K562 (cell line): Measurements from ENCODE around the gene PAF1. TPM values are rescaled to one million over a fixed set of nuclear protein-coding genes. Genes with fewer than 3 reads are reported as not detected.
A peak's percentile ranks its signal among the peaks of the same experiment; 100 is the strongest.

Experiments
- CEBPB ChIP-seq: fragments of 450-650 bp; IDR thresholded peaks from 2 replicates; pipeline ENCODE4 v1.6.1; 2016; ENCODE audit warnings: missing genetic modification characterization, missing compliant biosample characterization
- CHCHD3 ChIP-seq: fragments of 250-450 bp; sonication (Bioruptor Pico); IDR thresholded peaks from 2 replicates; pipeline ENCODE4 v2.1.2; 2022; ENCODE audit warnings: mild to moderate bottlenecking
- CREB1 ChIP-seq, 2 experiments: sonication (generic) in 1 of 2; formaldehyde crosslinking in 1 of 2; IDR thresholded peaks; 2 replicates each; pipeline versions ENCODE4 v1.6.1 to v1.8.0; 2012 to 2022; ENCODE audit warnings: inconsistent platforms in 1 of 2, mild to moderate bottlenecking in 1 of 2, missing genetic modification reagents in 1 of 2, moderate library complexity in 1 of 2
- DACH1 ChIP-seq: fragments of 450-650 bp; IDR thresholded peaks from 2 replicates; pipeline ENCODE4 v1.6.1; 2018; ENCODE audit not compliant: partially characterized antibody
- EP300 ChIP-seq: IDR thresholded peaks from 2 replicates; pipeline ENCODE4 v1.6.1; 2012; ENCODE audit warnings: low read length, improper control_type of control experiment
- NR2F6 ChIP-seq: fragments of 450-650 bp; formaldehyde crosslinking; IDR thresholded peaks from 2 replicates; pipeline ENCODE4 v1.4.0; 2020; ENCODE audit warnings: mild to moderate bottlenecking
- OTX1 ChIP-seq: fragments of 450-650 bp; formaldehyde crosslinking; IDR thresholded peaks from 2 replicates; pipeline ENCODE4 v1.4.0; 2022; ENCODE audit warnings: mild to moderate bottlenecking
- PHB2 ChIP-seq: fragments of 450-650 bp; IDR thresholded peaks from 2 replicates; pipeline ENCODE4 v1.6.1; 2017; ENCODE audit warnings: low read depth
- POLR2H ChIP-seq: IDR thresholded peaks from 2 replicates; pipeline ENCODE4 v1.6.1; 2016; ENCODE audit warnings: missing genetic modification characterization, low read depth, mild to moderate bottlenecking, control low read depth, missing compliant biosample characterization, moderate library complexity
- RBFOX2 ChIP-seq: fragments of 200-400 bp; formaldehyde crosslinking; IDR thresholded peaks from 2 replicates; pipeline ENCODE4 v1.6.1; 2017; ENCODE audit warnings: low read depth, mild to moderate bottlenecking, low read length, moderate library complexity
- SMAD4 ChIP-seq: fragments of 250-450 bp; sonication (Bioruptor Pico); conservative IDR thresholded peaks from 2 replicates; pipeline ENCODE4 v1.8.0; 2021; ENCODE audit warnings: inconsistent platforms, mild to moderate bottlenecking, moderate library complexity
- SMARCC2 ChIP-seq: fragments of 450-650 bp; IDR thresholded peaks from 2 replicates; pipeline ENCODE4 v1.6.1; 2017; ENCODE audit warnings: antibody characterized with exemption, moderate library complexity, mild to moderate bottlenecking, low read depth
- SMC3 ChIP-seq: conservative IDR thresholded peaks from 2 replicates; pipeline ENCODE4 v1.6.1; 2011; ENCODE audit warnings: low read depth, low read length, improper control_type of control experiment; ENCODE audit not compliant: insufficient read depth
- SP2 ChIP-seq: IDR thresholded peaks from 2 replicates; pipeline ENCODE4 v1.6.1; 2011; ENCODE audit warnings: mild to moderate bottlenecking, low read depth, low read length, moderate library complexity; ENCODE audit not compliant: poor library complexity, severe bottlenecking; ENCODE audit errors: extremely low read depth
- SPI1 ChIP-seq: IDR thresholded peaks from 2 replicates; pipeline ENCODE4 v1.6.1; 2011; ENCODE audit warnings: low read depth, low read length, control low read depth, borderline replicate concordance
- TBP ChIP-seq: optimal IDR thresholded peaks from 2 replicates; pipeline ENCODE3; 2011; ENCODE audit warnings: low read depth, low read length, improper control_type of control experiment
- TGIF2 ChIP-seq: sonication (generic); formaldehyde crosslinking; IDR thresholded peaks from 2 replicates; pipeline ENCODE4 v1.8.1; 2022; ENCODE audit warnings: mild to moderate bottlenecking, missing genetic modification reagents, moderate library complexity
- ZEB2 ChIP-seq: fragments of 450-650 bp; IDR thresholded peaks from 2 replicates; pipeline ENCODE4 v1.6.1; 2016
- ZKSCAN1 ChIP-seq: fragments of 150-350 bp; IDR thresholded peaks from 2 replicates; pipeline ENCODE4 v1.6.1; 2016; ENCODE audit warnings: low read depth, low read length
- ZNF217 ChIP-seq: sonication (generic); formaldehyde crosslinking; IDR thresholded peaks from 2 replicates; pipeline ENCODE4 v1.8.0; 2022; ENCODE audit warnings: mild to moderate bottlenecking, missing genetic modification reagents
- ZNF384 ChIP-seq: IDR thresholded peaks from 2 replicates; pipeline ENCODE4 v1.6.1; 2012; ENCODE audit warnings: low read depth, low read length, improper control_type of control experiment
- ZNF717 ChIP-seq: fragments of 250-450 bp; sonication (Bioruptor Pico); IDR thresholded peaks from 2 replicates; pipeline ENCODE4 v1.5.0; 2021
- ZNF778 ChIP-seq: fragments of 450-650 bp; formaldehyde crosslinking; IDR thresholded peaks from 2 replicates; pipeline ENCODE4 v1.4.0; 2020; ENCODE audit warnings: mild to moderate bottlenecking, moderate library complexity
- polyA plus RNA-seq, 8 experiments: library from polyadenylated mRNA; depleted of rRNA in 4 of 8; stranded (reverse) in 5 of 8; unstranded in 3 of 8; fragments of >200 nt; fragmentation: Nextera tagmentation in 2 of 8; fragmentation: Illumina TruSeq in 1 of 8; extraction: Ambion mirVana in 2 of 8; extraction: Trizol in 1 of 8; gene quantifications; 2 replicates each; pipeline versions ENCODE4 v1.2.1 to v1.2.3, GENCODE V29; 2011 to 2014; ENCODE audit warnings: inconsistent platforms in 1 of 8, missing spikeins in 1 of 8
- total RNA-seq, 7 experiments: library from RNA; depleted of rRNA in 6 of 7; stranded (reverse); fragments of >200 nt in 6 of 7; fragmentation: Illumina TruSeq in 2 of 7; extraction: Trizol in 2 of 7; gene quantifications; 2 replicates each; pipeline versions ENCODE4 v1.2.1 to v1.2.3, GENCODE V29; 2011 to 2021; ENCODE audit warnings: low replicate concordance in 1 of 7
- TF ChIP-seq, protein P1 (sequence below): sonication (generic); formaldehyde crosslinking; IDR thresholded peaks from 2 replicates; pipeline ENCODE4 v1.9.0; 2022; ENCODE audit warnings: mild to moderate bottlenecking, missing genetic modification reagents
- TF ChIP-seq, protein P2 (sequence below): fragments of 450-650 bp; IDR thresholded peaks from 2 replicates; pipeline ENCODE4 v1.6.1; 2017; ENCODE audit warnings: antibody characterized with exemption, mild to moderate bottlenecking
- TF ChIP-seq, protein P3 (sequence below): fragments of 250-450 bp; sonication (Bioruptor Pico); IDR thresholded peaks from 2 replicates; pipeline ENCODE4 v1.8.0; 2021; ENCODE audit warnings: borderline replicate concordance, mild to moderate bottlenecking, moderate library complexity; ENCODE audit not compliant: poor library complexity, severe bottlenecking

Gene PAF1
- total and polyA plus RNA-seq, 9 of the 15 experiments (the other 6 are each of a cell fraction or from before 2014, with no cell fraction given): 1.5 to 45.0 (median 33.8) TPM

DNA sequence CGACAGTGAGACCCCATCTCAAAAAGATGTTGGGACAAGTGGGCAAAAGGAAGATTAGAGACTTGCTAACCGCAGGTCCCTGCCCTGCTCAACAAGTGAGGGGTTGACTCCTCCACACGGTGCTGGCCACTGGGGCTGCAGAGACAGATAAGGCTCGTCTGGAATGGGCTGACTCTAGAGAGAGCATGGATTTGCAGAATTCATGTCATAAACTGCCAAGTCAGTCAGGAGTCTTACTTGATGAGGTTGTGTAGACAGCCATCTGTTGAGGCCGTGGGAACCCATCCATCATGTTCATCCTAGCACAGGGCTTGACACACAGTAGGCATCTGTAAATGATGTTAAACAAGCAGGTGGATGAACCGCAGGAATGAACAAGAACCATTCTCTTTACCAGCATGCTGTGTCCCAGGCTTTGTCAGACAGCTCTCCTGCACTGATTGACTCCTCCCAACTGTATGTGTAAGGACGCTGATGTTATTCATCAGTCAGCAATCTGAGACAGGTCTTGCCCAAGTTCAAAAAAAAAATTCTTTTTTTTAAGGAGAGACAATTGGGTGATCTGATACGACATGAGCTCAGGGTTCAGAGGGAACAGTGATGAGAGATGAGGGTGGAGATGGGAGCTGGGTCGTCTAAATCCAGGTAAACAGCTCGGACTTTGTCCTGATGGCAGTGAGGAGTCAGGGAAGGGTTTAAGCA is 8.8 kb downstream of the PAF1 start (continued):
- TF ChIP-seq, protein P1, sequence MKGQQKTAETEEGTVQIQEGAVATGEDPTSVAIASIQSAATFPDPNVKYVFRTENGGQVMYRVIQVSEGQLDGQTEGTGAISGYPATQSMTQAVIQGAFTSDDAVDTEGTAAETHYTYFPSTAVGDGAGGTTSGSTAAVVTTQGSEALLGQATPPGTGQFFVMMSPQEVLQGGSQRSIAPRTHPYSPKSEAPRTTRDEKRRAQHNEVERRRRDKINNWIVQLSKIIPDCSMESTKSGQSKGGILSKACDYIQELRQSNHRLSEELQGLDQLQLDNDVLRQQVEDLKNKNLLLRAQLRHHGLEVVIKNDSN (CRISPR knock-in tag): no peak
- TF ChIP-seq, protein P2, sequence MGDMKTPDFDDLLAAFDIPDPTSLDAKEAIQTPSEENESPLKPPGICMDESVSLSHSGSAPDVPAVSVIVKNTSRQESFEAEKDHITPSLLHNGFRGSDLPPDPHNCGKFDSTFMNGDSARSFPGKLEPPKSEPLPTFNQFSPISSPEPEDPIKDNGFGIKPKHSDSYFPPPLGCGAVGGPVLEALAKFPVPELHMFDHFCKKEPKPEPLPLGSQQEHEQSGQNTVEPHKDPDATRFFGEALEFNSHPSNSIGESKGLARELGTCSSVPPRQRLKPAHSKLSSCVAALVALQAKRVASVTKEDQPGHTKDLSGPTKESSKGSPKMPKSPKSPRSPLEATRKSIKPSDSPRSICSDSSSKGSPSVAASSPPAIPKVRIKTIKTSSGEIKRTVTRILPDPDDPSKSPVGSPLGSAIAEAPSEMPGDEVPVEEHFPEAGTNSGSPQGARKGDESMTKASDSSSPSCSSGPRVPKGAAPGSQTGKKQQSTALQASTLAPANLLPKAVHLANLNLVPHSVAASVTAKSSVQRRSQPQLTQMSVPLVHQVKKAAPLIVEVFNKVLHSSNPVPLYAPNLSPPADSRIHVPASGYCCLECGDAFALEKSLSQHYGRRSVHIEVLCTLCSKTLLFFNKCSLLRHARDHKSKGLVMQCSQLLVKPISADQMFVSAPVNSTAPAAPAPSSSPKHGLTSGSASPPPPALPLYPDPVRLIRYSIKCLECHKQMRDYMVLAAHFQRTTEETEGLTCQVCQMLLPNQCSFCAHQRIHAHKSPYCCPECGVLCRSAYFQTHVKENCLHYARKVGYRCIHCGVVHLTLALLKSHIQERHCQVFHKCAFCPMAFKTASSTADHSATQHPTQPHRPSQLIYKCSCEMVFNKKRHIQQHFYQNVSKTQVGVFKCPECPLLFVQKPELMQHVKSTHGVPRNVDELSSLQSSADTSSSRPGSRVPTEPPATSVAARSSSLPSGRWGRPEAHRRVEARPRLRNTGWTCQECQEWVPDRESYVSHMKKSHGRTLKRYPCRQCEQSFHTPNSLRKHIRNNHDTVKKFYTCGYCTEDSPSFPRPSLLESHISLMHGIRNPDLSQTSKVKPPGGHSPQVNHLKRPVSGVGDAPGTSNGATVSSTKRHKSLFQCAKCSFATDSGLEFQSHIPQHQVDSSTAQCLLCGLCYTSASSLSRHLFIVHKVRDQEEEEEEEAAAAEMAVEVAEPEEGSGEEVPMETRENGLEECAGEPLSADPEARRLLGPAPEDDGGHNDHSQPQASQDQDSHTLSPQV: no peak
- TF ChIP-seq ZEB2 (no peak), POLR2H (tag) (no peak), CREB1 (IDR thresholded peaks at IDR 0.05) (peak; percentile 31; the same call in 1 of the 2 replicates), CREB1 (CRISPR knock-in tag; IDR thresholded peaks at IDR 0.05) (no peak), SPI1 (no peak), ZKSCAN1 (peak; percentile 94), TBP (no peak), ZNF384 (no peak), ZNF717 (no peak), SMAD4 (peak; percentile 94), TGIF2 (no peak), RBFOX2 (no peak), ZNF217 (CRISPR knock-in tag) (no peak), SP2 (no peak), DACH1 (peak; percentile 41), CEBPB (0 out of 2 replicates have a peak, but pooled peaks have one; percentile 22), CHCHD3 (CRISPR knock-in tag) (no peak), NR2F6 (CRISPR knock-in tag) (no peak), ZNF778 (CRISPR knock-in tag) (no peak), SMARCC2 (0 out of 2 replicates have a peak, but pooled peaks have one; percentile 53), SMC3 (no peak), EP300 (peak; percentile 80), OTX1 (CRISPR knock-in tag) (no peak), PHB2 (no peak)
- TF ChIP-seq, protein P3, sequence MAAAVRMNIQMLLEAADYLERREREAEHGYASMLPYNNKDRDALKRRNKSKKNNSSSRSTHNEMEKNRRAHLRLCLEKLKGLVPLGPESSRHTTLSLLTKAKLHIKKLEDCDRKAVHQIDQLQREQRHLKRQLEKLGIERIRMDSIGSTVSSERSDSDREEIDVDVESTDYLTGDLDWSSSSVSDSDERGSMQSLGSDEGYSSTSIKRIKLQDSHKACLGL (CRISPR knock-in tag): no peak
